ENCODE measurements around the gene SH2D1B. TPM values are rescaled to one million over a fixed set of nuclear protein-coding genes. Genes with fewer than 3 reads are reported as not detected.

The SH2D1B gene
- total and polyA plus RNA-seq, 9 donors = 0.10 to 0.40 (median 0.12) TPM; not detected in 6

- no peak for DNase-seq
These were observed 20.0 kb downstream of the SH2D1B start for GRCh38 chr1:162391790-162392563.

GRCh38 chr1:162390396-162391185 lies 21.3 kb downstream of the SH2D1B start:
- WGBS, 3 donors = 68 to 75% (median 74%) methylated on average over 15 of the region's 15 CpGs
- no peak for TF ChIP-seq EP300 (IDR thresholded peaks at IDR 0.05)
- TF ChIP-seq, protein P1, sequence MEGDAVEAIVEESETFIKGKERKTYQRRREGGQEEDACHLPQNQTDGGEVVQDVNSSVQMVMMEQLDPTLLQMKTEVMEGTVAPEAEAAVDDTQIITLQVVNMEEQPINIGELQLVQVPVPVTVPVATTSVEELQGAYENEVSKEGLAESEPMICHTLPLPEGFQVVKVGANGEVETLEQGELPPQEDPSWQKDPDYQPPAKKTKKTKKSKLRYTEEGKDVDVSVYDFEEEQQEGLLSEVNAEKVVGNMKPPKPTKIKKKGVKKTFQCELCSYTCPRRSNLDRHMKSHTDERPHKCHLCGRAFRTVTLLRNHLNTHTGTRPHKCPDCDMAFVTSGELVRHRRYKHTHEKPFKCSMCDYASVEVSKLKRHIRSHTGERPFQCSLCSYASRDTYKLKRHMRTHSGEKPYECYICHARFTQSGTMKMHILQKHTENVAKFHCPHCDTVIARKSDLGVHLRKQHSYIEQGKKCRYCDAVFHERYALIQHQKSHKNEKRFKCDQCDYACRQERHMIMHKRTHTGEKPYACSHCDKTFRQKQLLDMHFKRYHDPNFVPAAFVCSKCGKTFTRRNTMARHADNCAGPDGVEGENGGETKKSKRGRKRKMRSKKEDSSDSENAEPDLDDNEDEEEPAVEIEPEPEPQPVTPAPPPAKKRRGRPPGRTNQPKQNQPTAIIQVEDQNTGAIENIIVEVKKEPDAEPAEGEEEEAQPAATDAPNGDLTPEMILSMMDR (IDR thresholded peaks at IDR 0.05) = no peak
- no peak for TF ChIP-seq POLR2A (IDR thresholded peaks at IDR 0.05)
- no peak for DNase-seq
- no peaks in the 10 kb centered on the region for H3K9me3 ChIP-seq
- no peaks in the 10 kb centered on the region for H3K27me3 ChIP-seq
- peaks cover 6% of the 10 kb centered on the region for H3K4me1 ChIP-seq (ENCODE audit: insufficient read depth)
- H3K4me3 ChIP-seq = no peak overlapping the region
- no peak overlapping the region for H3K27ac ChIP-seq
- intact Hi-C loops (cut with DNase I) = loop anchor here (5.0 to 10.0 kb wide), 2 partner anchors 333 to 596 kb away; no protein-coding TSS in a partner anchor
- H3K36me3 ChIP-seq = no peaks in the 10 kb centered on the region

More at GRCh38 chr1:162391790-162392563, 20.0 kb downstream of the SH2D1B start:
- Histone ChIP-seq H3K36me3 (no peaks in the 10 kb centered on the region), H3K4me1 (ENCODE audit: insufficient read depth) (peaks cover 6% of the 10 kb centered on the region), H3K4me3 (no peak overlapping the region), H3K27ac (no peak overlapping the region), H3K9me3 (no peaks in the 10 kb centered on the region), H3K27me3 (no peaks in the 10 kb centered on the region)
- TF ChIP-seq POLR2A (IDR thresholded peaks at IDR 0.05) (no peak), EP300 (IDR thresholded peaks at IDR 0.05) (no peak)
- TF ChIP-seq, protein P1 (IDR thresholded peaks at IDR 0.05) = peak in 2 of 3 donors; percentile 28 to 61
- intact Hi-C loops (cut with DNase I) = loop anchor here (5.0 to 10.0 kb wide), 2 partner anchors 335 to 597 kb away; no protein-coding TSS in a partner anchor
- WGBS, 3 donors = 46 to 62% (median 47%) methylated on average over 4 of the region's 4 CpGs

GRCh38 chr1:162389971-162390370 lies 22.0 kb downstream of the SH2D1B start:
- intact Hi-C loops (cut with DNase I) = loop anchor here (2.0 to 10.0 kb wide), 3 partner anchors 13 to 595 kb away; no protein-coding TSS in a partner anchor
- WGBS, 3 donors = 69 to 79% (median 74%) methylated on average over 9 of the region's 9 CpGs
- H3K27me3 ChIP-seq = no peaks in the 10 kb centered on the region
- H3K27ac ChIP-seq = no peak overlapping the region
- no peaks in the 10 kb centered on the region for H3K9me3 ChIP-seq
- no peak for TF ChIP-seq EP300 (IDR thresholded peaks at IDR 0.05)
- TF ChIP-seq, protein P1 (IDR thresholded peaks at IDR 0.05) = no peak
- TF ChIP-seq POLR2A (IDR thresholded peaks at IDR 0.05) = no peak
- DNase-seq = no peak
- H3K36me3 ChIP-seq = no peaks in the 10 kb centered on the region
- H3K4me1 ChIP-seq (ENCODE audit: insufficient read depth) = peaks cover 6% of the 10 kb centered on the region
- H3K4me3 ChIP-seq = no peak overlapping the region

DNA sequence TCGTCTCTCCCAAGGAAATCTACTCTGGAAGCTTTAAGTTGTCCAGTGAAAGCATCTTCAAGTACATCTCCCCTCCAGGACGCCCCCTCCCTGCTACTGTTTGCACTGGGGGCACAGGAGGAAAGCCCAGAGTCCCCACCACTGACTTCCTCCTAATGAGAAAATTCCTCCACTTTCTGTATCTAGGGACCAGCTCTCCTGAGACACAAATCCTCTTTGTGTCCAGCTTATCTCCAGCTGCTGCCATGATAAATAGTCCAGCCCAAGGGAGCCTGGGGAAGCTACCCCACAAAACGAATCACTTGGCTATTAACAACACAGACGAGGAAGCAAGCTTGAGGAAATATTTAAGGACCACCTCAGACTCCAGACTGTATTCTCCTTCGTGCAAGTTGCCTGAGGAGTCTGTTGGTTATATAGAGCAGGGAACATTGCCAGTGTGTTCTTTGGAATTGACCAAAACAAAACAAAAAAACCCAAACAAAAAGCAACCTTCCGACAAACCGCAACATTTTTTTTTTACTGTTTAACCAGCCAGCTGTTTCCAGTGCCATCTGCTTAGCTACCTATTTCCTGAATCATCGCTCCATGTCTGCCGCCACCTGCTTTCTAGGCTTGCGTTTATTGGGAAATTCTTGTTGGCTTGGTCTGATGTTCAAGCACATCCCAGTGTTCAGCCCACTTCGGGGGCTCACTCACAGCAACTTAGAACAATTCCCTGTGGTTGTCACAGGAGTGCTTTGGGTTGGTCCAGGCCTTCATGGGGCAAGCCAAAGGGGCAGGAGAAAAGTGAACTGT lies 22.7 kb downstream of the SH2D1B start:
- Histone ChIP-seq H3K36me3 (no peaks in the 10 kb centered on the region), H3K4me3 (no peak overlapping the region), H3K27me3 (no peaks in the 10 kb centered on the region), H3K4me1 (ENCODE audit: insufficient read depth) (peaks cover 6% of the 10 kb centered on the region), H3K9me3 (no peaks in the 10 kb centered on the region), H3K27ac (no peak overlapping the region)
- DNase-seq = no peak
- 20 to 26% (median 21%) methylated on average over 11 of the region's 11 CpGs for WGBS, 3 donors
- TF ChIP-seq EP300 (IDR thresholded peaks at IDR 0.05) = no peak
- TF ChIP-seq, protein P1 (IDR thresholded peaks at IDR 0.05) = no peak
- no peak for TF ChIP-seq POLR2A (IDR thresholded peaks at IDR 0.05)
- intact Hi-C loops (cut with DNase I) = loop anchor here in 1 of 4 donors (2.0 kb wide), 1 partner anchor 14 kb away; no protein-coding TSS in a partner anchor
